GM19099 (cell line): ENCODE data around the gene C12orf56.

Experiments used
- POLR2A ChIP-seq: IDR thresholded peaks from 3 replicates; pipeline ENCODE4 v1.6.1; 2011; ENCODE audit warnings: low read depth; ENCODE audit not compliant: insufficient read length; ENCODE audit errors: extremely low read depth

Gene C12orf56

DNA sequence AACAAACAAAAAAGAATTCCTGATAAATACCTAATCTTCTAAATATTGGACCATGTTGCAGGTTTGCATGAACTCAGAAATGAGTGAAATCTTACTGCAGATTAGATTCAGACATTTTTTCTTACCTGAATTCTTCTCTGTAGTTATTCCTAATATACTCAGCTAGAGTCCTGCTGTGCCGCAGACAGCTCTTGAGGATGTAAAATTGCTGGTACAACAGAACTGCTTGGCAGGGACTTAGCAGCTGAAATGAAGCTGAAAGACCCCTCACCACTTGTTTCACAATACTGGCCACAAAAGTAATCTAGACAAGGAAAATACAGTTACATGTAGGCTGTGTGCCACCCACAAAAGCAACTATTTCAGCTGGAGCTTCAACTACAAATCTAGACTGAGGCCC, 120.1 kb downstream of the C12orf56 start:
- no peak for TF ChIP-seq POLR2A

DNA sequence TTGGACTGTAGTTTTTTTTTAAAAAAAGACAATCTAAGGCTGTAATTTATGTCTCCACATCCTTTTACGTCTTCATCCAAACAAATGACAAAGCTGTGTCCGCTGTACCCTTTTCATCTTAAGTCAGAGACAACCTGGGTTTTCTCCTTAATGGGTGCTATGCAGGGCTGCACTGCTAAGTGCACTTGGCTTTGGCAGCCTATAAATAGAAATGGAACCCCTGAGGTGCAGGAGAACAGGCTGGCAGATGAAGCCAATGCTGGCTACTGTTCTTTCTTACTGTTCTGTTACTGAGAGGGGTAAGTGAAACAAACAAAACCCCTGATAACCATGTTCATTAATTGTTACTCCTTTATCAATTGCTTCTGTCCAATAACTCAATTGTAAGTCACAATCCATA, 121.4 kb downstream of the C12orf56 start:
- no peak for TF ChIP-seq POLR2A

DNA sequence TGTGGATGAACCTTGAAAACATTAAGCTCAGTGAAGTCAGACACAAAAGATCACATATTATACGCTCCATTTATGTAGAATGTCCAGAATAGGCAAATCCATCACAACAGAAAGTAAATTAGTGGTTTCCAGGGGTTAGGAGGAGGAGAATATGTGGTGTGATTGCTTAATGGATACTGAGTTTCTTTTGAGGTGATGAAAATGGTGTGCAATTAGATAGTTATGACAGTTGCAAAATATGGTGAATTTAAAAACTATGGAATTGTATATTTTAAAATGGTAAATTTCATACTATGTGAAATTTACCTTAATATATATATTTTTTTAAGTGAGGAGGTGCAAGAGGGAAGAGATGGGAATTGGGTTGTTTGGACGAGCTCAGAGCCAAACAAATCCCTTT, 122.1 kb downstream of the C12orf56 start:
- no peak for TF ChIP-seq POLR2A

DNA sequence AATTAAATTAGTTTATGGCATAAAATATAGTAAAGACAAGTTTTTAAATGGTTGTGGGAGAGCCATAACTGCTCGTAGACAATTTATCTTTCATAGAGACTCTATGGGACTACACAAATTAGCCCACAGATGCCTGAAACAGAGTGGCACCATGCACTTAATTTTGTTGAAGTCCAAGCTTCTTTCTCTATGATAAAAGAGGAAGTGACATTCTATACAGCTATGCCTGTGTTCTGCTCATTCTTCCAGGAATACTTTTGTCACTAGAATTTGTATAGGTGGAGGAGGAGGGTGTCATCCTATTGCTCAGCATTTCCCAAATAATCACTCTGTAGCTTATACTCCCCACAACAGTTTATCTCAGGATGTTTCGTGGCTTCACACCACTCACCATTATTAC, 124.7 kb downstream of the C12orf56 start:
- no peak for TF ChIP-seq POLR2A

DNA sequence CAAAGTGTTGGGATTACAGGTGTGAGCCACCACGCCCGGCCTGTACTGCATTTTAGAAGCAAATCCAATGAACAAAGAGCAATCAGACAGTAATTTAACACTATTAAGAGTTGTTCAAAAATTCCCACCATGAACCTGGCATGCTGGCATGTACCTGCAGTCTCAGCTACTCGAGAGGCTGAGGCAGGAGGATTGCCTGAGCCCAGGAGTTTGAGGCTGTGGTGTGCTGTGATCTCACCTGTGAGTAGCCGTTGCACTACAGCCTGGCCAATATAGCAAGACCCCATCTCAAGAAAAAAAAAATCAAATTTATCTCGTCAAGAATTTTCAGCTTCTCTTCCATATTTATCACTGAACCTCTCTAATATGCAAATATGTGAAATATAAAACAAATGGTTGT, 128.7 kb downstream of the C12orf56 start:
- TF ChIP-seq POLR2A: no peak

DNA sequence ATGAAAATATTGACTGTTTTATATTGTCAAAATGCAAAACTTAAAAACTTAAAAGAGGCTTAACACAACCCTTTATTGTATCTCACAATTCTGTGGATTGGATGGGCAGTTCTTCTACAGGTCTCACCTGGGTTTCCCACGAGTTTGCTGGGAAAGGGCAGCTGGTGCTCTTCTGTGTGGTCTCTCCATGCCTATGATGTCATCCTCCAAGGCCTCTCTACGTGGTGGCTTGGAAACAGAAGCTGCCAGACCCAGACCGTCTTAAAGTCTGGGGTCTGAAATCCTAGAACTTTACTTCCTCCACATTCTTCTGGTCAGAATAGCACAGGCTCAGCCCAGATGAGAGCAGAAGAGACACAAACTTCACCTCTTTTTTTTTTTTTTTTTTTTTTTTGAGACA, 132.0 kb downstream of the C12orf56 start:
- no peak for TF ChIP-seq POLR2A

DNA sequence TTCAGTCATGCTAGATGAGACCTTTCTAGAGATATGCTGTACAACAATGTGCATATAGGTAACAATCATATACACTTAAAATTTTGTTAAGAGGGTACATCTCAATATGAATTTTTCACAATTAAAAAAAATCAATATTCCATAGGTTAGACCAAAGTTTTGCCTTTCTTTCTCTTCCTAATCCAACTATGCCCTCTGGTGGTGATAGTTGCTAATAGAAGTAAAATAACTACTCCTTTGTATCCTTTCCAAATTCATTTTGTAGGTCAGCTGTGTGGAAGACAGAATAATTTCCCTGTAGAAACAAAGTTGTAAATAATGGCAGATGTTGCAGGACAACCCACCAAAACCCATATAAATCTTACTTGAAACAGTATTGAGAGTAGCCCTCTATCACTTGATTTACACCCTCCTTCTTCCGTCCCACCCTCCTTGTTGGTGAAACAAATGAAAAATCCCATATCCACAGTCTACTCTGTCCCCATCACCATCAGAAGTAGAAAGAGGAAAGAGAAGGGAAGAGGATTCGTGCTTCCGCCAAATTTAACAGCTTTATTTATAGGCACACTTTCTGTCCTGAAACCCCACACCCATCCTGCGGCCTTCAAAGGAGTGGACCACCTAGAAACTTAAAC, 134.3 kb downstream of the C12orf56 start:
- no peak for TF ChIP-seq POLR2A

DNA sequence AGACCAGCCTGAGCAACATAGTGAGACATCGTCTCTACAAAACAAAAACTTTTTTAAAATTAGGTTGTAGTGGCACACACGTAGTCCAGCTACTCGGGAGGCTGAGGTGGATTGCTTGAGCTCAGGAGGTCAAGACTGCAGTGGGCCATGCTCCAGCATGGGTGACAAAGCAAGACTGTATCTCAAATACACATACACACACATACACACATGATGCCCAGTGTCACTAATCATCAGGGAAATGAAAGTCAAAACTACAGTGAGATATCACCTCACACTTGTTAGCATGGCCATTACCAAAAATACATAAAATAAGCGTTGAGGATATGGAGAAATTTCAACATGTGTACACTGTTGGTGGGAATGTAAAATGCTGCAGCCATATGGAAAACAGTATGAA, 135.3 kb downstream of the C12orf56 start:
- TF ChIP-seq POLR2A: no peak

DNA sequence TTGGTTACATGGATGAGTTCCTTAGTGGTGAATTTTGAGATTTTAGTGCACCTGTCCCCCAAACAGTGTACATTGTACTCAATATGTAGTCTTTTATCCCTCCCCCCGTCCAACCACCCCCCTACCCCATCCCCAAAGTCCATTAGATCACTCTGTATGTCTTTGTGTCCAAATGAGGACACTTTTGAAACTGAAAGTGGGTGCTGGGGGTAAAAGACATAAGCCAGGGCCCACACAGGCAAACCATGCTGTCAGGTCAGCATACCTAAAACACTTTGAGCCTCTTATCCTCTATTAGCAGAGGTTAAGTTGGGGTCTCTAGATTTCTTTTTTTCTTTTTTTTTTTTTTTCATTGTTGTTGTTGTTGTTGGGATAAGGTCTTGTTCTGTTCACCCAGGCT, 137.2 kb downstream of the C12orf56 start:
- TF ChIP-seq POLR2A: no peak

DNA sequence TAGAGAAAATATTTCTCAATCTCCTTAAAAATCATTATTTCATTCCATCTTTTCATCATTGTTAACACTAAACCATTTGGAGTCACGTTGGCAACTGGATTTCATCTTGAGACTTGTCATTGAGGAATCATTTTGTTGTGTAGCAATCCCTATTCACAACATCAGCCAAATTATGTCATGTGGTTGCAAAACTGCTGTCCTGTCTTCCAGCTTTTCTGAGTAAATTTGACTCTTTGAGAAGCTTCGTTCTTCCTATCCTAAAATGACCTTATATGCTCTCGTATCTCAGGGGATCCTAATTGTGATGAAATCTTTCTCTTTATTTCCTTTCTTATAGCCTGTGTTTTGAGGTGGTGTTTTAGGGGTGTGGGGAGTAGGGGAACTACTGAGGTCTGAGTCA, 137.9 kb downstream of the C12orf56 start:
- TF ChIP-seq POLR2A: no peak

DNA sequence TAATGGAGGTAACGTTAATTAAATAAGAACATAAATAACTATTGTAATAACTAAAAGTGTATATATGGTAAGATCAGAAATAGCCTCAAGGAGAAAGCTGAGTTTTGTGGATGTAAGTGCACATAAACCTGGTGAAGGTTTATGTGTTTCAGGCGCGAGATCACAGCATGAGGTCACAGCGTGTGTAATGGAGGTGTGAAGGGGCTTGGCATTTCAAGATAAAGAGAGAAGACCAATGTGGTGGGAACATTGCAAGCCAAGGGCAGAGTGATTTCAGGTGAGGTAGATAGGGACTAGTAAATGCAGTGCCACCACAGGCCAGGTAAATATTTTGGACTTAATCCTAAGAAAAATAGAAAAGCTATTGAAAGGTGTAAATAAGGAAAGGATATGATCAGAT, 146.7 kb downstream of the C12orf56 start:
- no peak for TF ChIP-seq POLR2A

DNA sequence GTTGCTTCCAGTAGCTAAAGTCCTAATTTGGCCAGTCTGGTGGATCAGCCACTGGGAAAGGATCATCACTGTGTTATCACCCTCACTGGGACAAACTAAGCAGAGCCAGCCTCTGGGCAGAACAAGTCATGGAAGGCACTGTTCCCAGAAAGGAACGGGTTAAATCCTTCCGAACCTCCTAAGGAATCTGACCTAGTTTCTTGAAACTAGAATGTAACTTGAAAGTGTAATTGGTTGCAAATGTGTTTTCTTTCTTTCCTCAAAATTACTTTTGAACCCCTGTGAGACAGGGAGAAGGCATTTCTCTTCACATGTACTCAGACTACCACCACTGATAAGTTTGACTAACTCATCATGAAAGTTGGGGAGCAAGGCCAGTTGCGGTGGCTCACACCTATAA, 149.8 kb downstream of the C12orf56 start:
- TF ChIP-seq POLR2A: no peak

DNA sequence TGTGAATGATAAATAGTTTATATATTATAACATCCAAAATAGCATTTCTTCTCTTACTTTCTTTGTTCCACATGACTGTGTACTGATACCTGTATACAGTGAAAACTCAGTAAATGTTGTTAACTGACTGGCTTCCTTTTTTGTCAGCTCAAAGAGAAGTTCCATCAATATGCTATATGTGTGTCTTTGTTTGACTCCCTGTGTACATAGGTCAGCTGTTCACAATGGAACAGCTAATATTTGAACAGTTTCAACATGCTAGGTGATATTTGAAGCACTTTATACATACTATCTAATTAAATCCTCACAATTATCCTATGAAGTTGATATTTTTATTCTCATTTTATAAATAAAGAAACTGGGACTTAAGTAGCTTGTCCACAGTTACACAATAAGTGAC, 153.2 kb downstream of the C12orf56 start:
- TF ChIP-seq POLR2A: no peak

DNA sequence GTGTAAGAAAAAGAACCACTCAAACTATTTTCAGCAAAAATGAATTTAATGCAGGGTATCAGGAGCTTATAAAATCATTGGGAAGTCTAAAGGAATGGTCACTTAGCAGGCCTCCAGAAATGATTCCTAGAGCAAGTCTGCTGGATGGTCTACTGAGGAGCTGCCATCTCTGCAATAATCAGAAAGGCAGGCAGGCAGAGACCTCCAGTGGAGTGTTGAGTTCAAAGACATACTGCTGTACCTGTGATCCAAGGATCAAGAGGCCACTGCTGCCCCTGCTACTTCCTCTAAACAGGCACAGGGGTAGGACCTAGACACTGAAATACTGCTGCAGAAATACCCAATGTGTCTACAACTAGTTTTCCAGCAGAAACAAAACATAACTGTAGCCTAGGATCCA, 154.0 kb downstream of the C12orf56 start:
- TF ChIP-seq POLR2A: no peak

DNA sequence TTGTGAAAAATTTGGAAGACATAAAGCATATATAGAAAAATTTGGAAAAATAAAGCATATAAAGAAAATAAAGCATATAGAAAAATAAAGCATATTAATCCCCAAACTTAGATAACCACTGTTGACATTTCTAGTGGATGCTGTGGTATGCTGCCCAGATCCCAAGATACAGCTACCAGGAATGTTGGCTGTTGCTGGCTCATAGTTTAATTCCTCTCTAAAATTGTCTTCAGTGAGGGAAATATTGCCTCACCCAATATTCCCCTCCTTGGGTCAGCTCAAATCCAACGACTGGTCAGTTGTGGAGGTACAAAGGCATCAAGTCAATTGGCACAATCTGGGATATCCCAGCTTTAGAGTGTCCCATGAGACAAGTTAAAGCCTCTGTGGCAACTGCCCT, 158.4 kb downstream of the C12orf56 start:
- TF ChIP-seq POLR2A: no peak

DNA sequence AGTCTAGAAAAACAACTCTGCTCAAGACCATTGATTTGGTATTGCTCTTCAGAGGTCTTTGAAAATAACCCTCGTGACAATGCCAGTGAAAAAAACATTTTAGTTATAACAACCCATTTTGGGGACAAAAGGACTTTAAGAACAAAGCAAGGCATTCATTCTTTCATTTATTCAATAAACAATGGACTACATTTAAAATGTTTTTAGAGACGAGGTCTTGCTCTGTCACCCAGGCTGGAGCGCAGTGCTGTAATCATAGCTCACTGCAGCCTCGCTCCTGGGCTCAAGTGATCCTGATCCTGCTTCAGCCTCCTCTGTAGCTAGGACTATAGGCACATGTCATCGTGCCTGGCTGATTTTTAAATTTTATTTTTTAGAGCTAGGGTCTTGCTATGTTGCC, 160.8 kb downstream of the C12orf56 start:
- TF ChIP-seq POLR2A: no peak

DNA sequence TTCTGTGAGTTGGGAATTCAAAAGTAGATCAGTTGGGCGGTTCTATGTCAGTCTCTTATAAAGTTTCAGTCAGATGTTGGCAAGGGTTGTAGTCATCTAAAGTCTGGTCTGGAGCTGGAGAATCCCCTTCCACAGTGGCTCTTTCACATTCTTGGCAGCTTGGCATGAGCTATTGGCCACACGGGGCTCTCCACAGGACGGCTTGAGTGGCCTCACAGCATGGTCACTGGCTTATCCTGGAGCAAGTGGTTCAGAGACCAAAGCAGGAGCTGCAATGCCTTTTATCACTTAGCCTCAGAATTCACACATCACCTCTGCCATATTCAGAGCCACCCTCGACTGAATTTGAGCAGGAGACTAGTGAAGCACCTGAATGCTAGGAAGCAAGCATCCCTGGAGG, 161.3 kb downstream of the C12orf56 start:
- no peak for TF ChIP-seq POLR2A
